Stimulated activated CD8-positive, alpha-beta memory T cell treated with anti-CD3 and anti-CD28 coated beads, Interleukin-12 subunit alpha, Interleukin-12 subunit beta, amount 100 ng/mL, for 24 hours (primary cell): Measurements from ENCODE around the gene GSDMA.
"Not testable (repeated sequence)": the region's sequence is repeated elsewhere in the genome, so short reads cannot be mapped to it uniquely, and the experiment has no call there.

Experiments
- DNase-seq: peaks from one replicate; pipeline ENCODE4 v3.0.0-alpha.2; 2020; ENCODE audit errors: extremely low read depth

Gene GSDMA

GRCh38 chr17:39996162-39996561 is 33.4 kb downstream of the GSDMA start:
- DNase-seq = no peak

- no peak for DNase-seq
These were observed 34.0 kb downstream of the GSDMA start for GRCh38 chr17:39996800-39997199.

GRCh38 chr17:39997543-39997942 is 34.7 kb downstream of the GSDMA start:
- DNase-seq = no peak

DNA sequence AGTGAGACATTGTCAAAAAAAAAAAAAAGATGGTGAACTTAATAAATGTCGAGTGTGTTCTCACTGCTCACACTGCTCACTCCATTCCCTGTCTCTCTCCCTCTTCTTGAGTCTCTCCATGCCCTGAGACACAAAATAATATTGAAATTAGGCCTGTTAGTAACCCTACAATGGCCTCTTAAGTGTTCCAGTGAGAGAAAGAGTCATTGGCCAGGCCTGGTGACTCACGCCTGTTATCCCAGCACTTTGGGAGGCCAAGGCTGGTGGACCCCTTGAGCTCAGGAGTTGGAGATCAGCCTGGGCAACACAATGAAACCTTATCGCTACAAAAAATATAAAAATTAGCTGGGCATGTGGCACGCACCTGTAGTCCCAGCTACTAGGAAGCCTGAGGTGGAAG is 36.3 kb downstream of the GSDMA start:
- no peak for DNase-seq

DNA sequence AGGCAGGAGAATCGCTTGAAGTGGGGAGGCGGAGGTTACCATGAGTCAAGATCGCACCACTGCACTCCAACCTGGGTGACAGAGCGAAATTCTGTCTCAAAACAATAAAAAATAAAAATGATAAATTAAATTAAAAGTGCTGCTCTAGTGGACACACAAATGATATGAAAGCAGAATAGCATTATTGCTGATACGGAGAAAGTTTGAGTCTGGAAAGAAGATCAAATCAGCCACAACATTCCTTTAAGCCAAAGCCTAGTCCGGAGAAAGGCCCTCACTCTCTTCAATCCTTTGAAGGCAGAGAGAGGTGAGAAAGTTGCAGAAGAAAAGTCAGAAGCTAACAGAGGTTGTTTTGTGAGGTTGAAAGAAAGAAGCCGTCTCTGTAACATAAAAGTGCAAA is 37.4 kb downstream of the GSDMA start:
- no peak for DNase-seq

DNA sequence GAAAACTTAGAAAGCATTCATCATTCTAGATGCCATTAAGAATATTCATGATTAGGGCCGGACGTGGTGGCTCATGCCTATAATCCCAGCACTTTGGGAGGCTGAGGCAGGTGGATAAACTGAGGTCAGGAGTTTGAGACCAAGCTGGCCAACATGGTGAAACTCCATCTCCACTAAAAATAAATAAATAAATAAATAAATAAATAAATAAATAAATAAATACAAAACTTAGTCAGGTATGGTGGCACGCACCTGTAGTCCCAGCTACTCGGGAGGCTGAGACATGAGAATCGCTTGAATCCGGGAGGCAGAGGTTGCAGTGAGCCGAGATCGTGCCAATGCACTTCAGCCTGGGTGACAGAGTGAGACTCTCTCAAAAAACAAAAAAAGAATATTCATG is 38.5 kb downstream of the GSDMA start:
- not testable (repeated sequence) for DNase-seq

- DNase-seq = no peak
These were observed 41.3 kb downstream of the GSDMA start for GRCh38 chr17:40004072-40004471.

GRCh38 chr17:40004712-40005111 is 41.9 kb downstream of the GSDMA start:
- DNase-seq = no peak

DNA sequence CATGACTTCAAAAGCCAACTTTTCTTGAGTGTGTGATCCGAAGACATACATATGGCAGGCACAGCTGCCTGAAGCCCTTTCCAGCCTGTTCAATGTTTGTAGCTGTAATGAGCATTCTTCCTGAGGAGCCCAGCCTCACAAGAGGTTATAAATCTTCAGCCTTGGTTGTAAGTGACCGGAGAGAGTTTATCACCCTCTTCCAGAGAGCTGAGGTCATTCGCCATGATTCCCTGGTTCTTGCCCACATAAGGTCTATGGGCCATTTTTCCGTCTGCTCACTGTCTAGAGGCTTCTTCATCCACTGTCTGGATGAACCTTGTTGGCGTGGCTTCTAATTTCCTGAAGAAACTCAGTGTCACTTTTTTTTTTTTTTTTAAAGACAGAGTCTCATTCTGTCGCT is 42.7 kb downstream of the GSDMA start:
- no peak for DNase-seq

GRCh38 chr17:40010946-40011500 is 48.2 kb downstream of the GSDMA start:
- not testable (repeated sequence) for DNase-seq

DNA sequence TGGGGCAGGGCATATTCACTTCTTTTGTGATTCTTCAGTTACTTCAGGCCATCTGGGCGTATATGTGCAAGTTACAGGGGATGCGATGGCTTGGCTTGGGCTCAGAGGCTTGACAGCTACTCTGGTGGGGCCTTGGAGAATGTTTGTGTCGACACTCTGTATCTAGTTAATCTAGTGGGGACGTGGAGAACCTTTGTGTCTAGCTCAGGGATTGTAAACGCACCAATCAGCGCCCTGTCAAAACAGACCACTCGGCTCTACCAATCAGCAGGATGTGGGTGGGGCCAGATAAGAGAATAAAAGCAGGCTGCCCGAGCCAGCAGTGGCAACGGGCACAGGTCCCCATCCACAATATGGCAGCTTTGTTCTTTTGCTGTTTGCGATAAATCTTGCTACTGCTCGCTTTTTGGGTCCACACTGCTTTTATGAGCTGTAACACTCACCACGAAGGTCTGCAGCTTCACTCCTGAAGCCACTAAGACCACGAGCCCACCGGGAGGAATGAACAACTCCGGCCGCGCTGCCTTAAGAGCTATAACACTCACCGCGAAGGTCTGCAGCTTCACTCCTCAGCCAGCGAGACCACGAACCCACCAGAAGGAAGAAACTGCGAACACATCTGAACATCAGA is 49.3 kb downstream of the GSDMA start:
- DNase-seq = not testable (repeated sequence)

DNA sequence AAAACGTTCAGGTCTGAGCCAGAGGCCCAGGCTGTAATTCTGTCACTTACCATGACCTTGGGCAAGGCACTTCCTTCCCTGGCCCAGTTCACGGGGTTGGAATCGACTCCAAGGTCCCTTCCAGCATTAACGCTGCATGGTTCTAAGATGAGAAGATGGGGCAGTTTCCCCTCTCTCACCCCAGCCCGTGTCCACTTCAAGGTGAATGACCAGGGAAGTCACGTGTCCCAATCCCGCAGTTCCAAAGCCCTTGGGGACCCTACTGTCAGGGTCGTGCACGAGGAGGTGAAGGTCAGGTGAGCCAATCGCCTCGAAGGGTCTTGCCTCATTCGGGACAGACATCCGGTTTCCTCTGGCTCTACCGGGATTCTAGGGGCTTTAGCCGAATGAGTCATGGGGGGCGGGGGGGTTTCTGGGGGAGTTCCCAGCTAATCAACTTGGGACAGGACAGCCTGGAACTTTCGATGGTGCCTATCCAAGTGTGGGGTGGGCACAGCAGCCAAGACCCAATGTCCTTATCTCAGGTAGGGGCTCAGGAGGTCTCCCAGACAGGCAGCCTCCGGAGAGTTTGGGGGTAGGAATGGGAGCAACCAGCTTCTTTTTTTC is 51.7 kb downstream of the GSDMA start:
- DNase-seq = no peak

- no peak for DNase-seq
These were observed 52.5 kb downstream of the GSDMA start, which contains the start of gene CSF3 for GRCh38 chr17:40015005-40015997. Gene CSF3, plus strand, starts transcription at chr17:40015440. Its CDS starts 35 bp downstream, at chr17:40015475.

GRCh38 chr17:40015998-40016985 is 53.5 kb downstream of the GSDMA start:
- DNase-seq = no peak

GRCh38 chr17:40017422-40018080 is 54.7 kb downstream of the GSDMA start:
- DNase-seq = no peak

GRCh38 chr17:40018211-40019121 is 55.7 kb downstream of the GSDMA start:
- no peak for DNase-seq

DNA sequence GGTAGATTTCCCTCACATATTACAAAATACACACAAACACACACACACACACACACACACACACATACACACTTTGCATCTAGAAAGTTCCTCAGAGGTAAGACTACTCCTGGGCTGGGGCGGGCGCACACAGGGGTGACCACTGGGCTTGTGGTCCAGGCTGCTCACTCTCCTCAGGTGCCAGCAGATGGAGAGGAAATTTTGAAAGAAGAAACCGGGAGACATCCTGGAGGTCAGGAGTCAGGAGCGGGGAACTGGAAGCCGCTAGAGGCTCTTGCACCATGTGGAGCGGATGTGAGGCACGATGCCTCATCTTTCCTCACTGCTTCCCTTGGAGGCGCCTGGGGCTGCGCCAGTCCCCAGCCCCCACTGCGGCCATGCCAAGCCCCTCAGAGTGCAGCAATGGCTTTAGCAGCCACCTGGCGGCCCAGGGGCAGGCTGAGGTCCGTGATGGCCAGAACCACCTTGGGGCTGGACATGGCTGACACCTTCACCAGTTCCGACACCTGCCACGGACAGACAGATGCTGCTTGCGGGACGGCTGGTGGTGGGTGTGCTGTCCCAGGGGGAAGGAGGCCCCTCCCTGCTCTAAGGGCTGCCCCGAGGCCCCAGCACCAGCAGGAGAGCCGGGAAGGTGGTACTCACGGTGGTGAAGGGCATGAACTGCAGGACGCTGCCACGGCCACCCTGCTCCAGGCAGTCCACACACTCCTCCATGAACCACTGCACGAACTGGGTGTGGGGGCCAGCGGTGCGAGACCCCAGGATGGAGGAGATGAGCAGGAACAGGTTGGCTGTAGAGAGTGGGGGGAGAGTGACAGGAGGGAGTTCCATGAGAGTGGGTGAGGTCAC is 56.6 kb downstream of the GSDMA start:
- DNase-seq = no peak

- no peak for DNase-seq
These were observed 57.3 kb downstream of the GSDMA start for GRCh38 chr17:40020146-40020545.
